Endodermal cell (in vitro differentiated cells): Measurements from ENCODE around the gene ALDH6A1. TPM values are rescaled to one million over a fixed set of nuclear protein-coding genes. Genes with fewer than 3 reads are reported as not detected.
A peak's percentile ranks its signal among the peaks of the same experiment; 100 is the strongest.

ENCODE experiments used
- DNase-seq: peaks from one replicate; pipeline ENCODE4 v3.0.0-alpha.2; 2017
- H3K27ac ChIP-seq: 2 replicates; pipeline ENCODE4 v1.5.1; 2013; ENCODE audit warnings: mild to moderate bottlenecking, low read depth, low read length, moderate library complexity
- H3K27me3 ChIP-seq: 2 replicates; pipeline ENCODE4 v1.6.1; 2013; ENCODE audit warnings: mild to moderate bottlenecking, low read length, moderate library complexity; ENCODE audit not compliant: insufficient read depth, control insufficient read depth, poor library complexity, severe bottlenecking
- H3K36me3 ChIP-seq: 2 replicates; pipeline ENCODE4 v1.7.0; 2013; ENCODE audit warnings: mild to moderate bottlenecking, low read length, moderate library complexity; ENCODE audit not compliant: control insufficient read depth, insufficient read depth
- H3K4me1 ChIP-seq: one replicate; pipeline ENCODE4 v1.7.0; 2013; ENCODE audit warnings: low read length; ENCODE audit not compliant: control insufficient read depth, insufficient read depth
- H3K4me3 ChIP-seq: 2 replicates; pipeline ENCODE4 v1.5.1; 2013; ENCODE audit warnings: mild to moderate bottlenecking, low read length, moderate library complexity
- H3K9ac ChIP-seq: 2 replicates; pipeline ENCODE4 v1.6.1; 2013; ENCODE audit warnings: mild to moderate bottlenecking, low read length, moderate library complexity; ENCODE audit not compliant: poor library complexity, severe bottlenecking; ENCODE audit errors: extremely low read depth
- H3K9me3 ChIP-seq: 2 replicates; pipeline ENCODE4 v1.6.1; 2013; ENCODE audit warnings: mild to moderate bottlenecking, low read length, moderate library complexity; ENCODE audit not compliant: control insufficient read depth
- H3K27ac Mint-ChIP-seq: 2 replicates; pipeline ENCODE4 v1.8.0; 2020; ENCODE audit warnings: mixed read lengths
- H3K27me3 Mint-ChIP-seq: 2 replicates; pipeline ENCODE4 v1.8.0; 2021; ENCODE audit warnings: mild to moderate bottlenecking, mixed read lengths; ENCODE audit not compliant: insufficient read depth
- H3K36me3 Mint-ChIP-seq: 2 replicates; pipeline ENCODE4 v1.8.0; 2020; ENCODE audit warnings: low read depth, mixed read lengths
- H3K4me1 Mint-ChIP-seq: 2 replicates; pipeline ENCODE4 v1.8.0; 2020; ENCODE audit warnings: mixed read lengths
- H3K4me3 Mint-ChIP-seq: 2 replicates; pipeline ENCODE4 v1.8.0; 2020; ENCODE audit warnings: mild to moderate bottlenecking, moderate library complexity, mixed read lengths
- H3K9me3 Mint-ChIP-seq: 2 replicates; pipeline ENCODE4 v1.8.0; 2020; ENCODE audit warnings: mild to moderate bottlenecking, mixed read lengths
- CTCF ChIP-seq: fragments of 200-600 bp; sonication (generic); conservative IDR thresholded peaks from 2 replicates; pipeline ENCODE4 v1.5.0; 2021; ENCODE audit warnings: antibody characterized with exemption, mild to moderate bottlenecking
- WGBS, 2 experiments: methylation state at CpG; one replicate each; pipeline versions ENCODE4 v1.1.5 to v1.1.7; 2013; ENCODE audit warnings: missing lambda C conversion rate in 2 of 2, mixed read lengths in 1 of 2; ENCODE audit not compliant: insufficient coverage in 1 of 2, insufficient read length in 1 of 2; 5-methylcytosine and 5-hydroxymethylcytosine counted together
- total RNA-seq, 2 donors: library from RNA; stranded (reverse); fragmentation: NEBNext Ultra II Directional in 1 of 2; extraction: Animal tissue kit (Norgen Biotek cat#: 25700) in 1 of 2; gene quantifications; 2 replicates in 1 of 2; 3 replicates in 1 of 2; pipeline ENCODE4 v1.2.1, GENCODE V29; 2021

Gene ALDH6A1
- total RNA-seq, 2 donors from 2014 or later, result 62.0 to 66.2 TPM

GRCh38 chr14:74064883-74065282 is 19.4 kb downstream of the ALDH6A1 start:
- Mint-ChIP-seq H3K27ac (peak overlapping the region; percentile 74), H3K4me1 (no peaks in the 10 kb centered on the region), H3K4me3 (no peak overlapping the region), H3K9me3 (no peaks in the 10 kb centered on the region), H3K36me3 (peaks cover 60% of the 10 kb centered on the region), H3K27me3 (no peaks in the 10 kb centered on the region)
- Histone ChIP-seq H3K36me3 (peaks cover 48% of the 10 kb centered on the region), H3K4me1 (no peaks in the 10 kb centered on the region), H3K9me3 (no peaks in the 10 kb centered on the region), H3K27ac (no peak overlapping the region), H3K27me3 (no peaks in the 10 kb centered on the region), H3K9ac (no peak overlapping the region), H3K4me3 (no peak overlapping the region)
- DNase-seq, result no peak
- 88 to 100% methylated on average over 2 to 3 of the region's 3 CpGs for WGBS, 2 experiments
- TF ChIP-seq CTCF, result no peak

- peaks cover 62% of the 10 kb centered on the region for H3K36me3 Mint-ChIP-seq
- Histone ChIP-seq H3K4me1 (no peaks in the 10 kb centered on the region), H3K36me3 (peaks cover 50% of the 10 kb centered on the region), H3K27me3 (no peaks in the 10 kb centered on the region), H3K9me3 (no peaks in the 10 kb centered on the region), H3K27ac (no peak overlapping the region), H3K4me3 (no peak overlapping the region), H3K9ac (no peak overlapping the region)
- H3K27ac Mint-ChIP-seq, result peak overlapping the region; percentile 74
- H3K9me3 Mint-ChIP-seq, result no peaks in the 10 kb centered on the region
- no peak for TF ChIP-seq CTCF
- H3K27me3 Mint-ChIP-seq, result no peaks in the 10 kb centered on the region
- DNase-seq, result no peak
- no peaks in the 10 kb centered on the region for H3K4me1 Mint-ChIP-seq
- no peak overlapping the region for H3K4me3 Mint-ChIP-seq
Observed at GRCh38 chr14:74064426-74064825, 19.8 kb downstream of the ALDH6A1 start.

GRCh38 chr14:74062809-74063150 is 21.5 kb downstream of the ALDH6A1 start:
- H3K4me1 ChIP-seq, result no peaks in the 10 kb centered on the region
- no peak for TF ChIP-seq CTCF
- H3K27ac Mint-ChIP-seq, result no peak overlapping the region
- WGBS, 2 experiments, result 100% methylated on average over 2 of the region's 2 CpGs
- no peak overlapping the region for H3K27ac ChIP-seq
- H3K9ac ChIP-seq, result no peak overlapping the region
- peaks cover 47% of the 10 kb centered on the region for H3K36me3 ChIP-seq
- no peaks in the 10 kb centered on the region for H3K4me1 Mint-ChIP-seq
- H3K4me3 Mint-ChIP-seq, result no peak overlapping the region
- DNase-seq, result no peak
- H3K4me3 ChIP-seq, result no peak overlapping the region
- no peaks in the 10 kb centered on the region for H3K9me3 ChIP-seq
- H3K9me3 Mint-ChIP-seq, result no peaks in the 10 kb centered on the region
- no peaks in the 10 kb centered on the region for H3K27me3 ChIP-seq
- H3K36me3 Mint-ChIP-seq, result peaks cover 64% of the 10 kb centered on the region
- no peaks in the 10 kb centered on the region for H3K27me3 Mint-ChIP-seq
